ENCODE results near the gene KCNC3. TPM values are rescaled to one million over a fixed set of nuclear protein-coding genes. Genes with fewer than 3 reads are reported as not detected.

The KCNC3 gene
- total and polyA plus RNA-seq, 10 of the 15 experiments (the other 5 are each of a cell fraction or from before 2014, with no cell fraction given): 0.08 to 3.8 (median 0.44) TPM; not detected in 2

DNA sequence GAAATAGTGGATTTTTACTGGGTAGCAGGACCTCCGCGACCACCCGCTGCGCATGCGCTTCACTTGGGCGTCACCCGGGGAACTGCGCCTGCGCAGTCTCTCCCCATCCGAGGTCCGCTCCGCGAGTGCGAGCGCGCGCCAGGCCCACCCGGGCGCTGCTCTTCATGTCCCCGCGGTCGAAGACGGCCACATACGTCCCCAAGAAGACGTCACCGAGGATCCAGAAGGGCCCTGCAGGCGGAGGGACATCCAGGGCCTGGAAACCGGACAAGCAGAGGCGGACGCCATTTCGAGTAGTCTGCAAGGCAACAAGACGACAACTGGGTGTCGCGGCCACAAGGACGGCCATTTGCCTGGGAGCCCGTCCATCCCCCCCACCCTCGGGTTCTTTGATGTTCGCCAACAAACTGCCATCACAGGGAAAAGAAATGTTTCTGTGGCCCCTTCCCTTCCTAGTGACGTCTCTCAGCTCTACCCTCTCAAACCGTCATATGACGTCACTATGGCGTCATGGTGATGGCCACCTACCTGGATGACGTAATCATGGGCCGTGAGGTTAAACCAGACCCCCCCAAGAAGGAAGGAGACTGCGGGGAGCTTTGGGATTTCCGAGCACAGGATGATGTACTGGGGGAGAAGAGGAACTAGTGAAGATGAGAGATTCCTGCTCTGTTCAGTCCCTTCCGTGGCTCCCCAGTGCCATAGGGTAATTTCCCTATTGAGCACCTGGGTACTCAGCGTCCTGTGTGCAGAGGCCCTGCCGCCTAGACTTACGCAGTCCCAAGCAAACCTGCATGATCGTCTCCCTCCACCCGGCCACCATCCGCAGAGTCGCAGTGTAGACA, 29.5 kb upstream of the KCNC3 start (continued):
- TF ChIP-seq, protein P1, sequence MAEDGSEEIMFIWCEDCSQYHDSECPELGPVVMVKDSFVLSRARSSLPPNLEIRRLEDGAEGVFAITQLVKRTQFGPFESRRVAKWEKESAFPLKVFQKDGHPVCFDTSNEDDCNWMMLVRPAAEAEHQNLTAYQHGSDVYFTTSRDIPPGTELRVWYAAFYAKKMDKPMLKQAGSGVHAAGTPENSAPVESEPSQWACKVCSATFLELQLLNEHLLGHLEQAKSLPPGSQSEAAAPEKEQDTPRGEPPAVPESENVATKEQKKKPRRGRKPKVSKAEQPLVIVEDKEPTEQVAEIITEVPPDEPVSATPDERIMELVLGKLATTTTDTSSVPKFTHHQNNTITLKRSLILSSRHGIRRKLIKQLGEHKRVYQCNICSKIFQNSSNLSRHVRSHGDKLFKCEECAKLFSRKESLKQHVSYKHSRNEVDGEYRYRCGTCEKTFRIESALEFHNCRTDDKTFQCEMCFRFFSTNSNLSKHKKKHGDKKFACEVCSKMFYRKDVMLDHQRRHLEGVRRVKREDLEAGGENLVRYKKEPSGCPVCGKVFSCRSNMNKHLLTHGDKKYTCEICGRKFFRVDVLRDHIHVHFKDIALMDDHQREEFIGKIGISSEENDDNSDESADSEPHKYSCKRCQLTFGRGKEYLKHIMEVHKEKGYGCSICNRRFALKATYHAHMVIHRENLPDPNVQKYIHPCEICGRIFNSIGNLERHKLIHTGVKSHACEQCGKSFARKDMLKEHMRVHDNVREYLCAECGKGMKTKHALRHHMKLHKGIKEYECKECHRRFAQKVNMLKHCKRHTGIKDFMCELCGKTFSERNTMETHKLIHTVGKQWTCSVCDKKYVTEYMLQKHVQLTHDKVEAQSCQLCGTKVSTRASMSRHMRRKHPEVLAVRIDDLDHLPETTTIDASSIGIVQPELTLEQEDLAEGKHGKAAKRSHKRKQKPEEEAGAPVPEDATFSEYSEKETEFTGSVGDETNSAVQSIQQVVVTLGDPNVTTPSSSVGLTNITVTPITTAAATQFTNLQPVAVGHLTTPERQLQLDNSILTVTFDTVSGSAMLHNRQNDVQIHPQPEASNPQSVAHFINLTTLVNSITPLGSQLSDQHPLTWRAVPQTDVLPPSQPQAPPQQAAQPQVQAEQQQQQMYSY (CRISPR knock-in tag; IDR thresholded peaks at IDR 0.05): peak; percentile 81; the same call in 1 of the 2 replicates
- TF ChIP-seq RCOR1 (conservative IDR thresholded peaks at IDR 0.05; ENCODE audit: low read depth, low read length): no peak
- peak; percentile 31 for TF ChIP-seq IKZF1 (conservative IDR thresholded peaks at IDR 0.05)
- no peak for TF ChIP-seq SMAD1 (IDR thresholded peaks at IDR 0.05; ENCODE audit: low read depth, partially characterized antibody)
- TF ChIP-seq TAF1 (IDR thresholded peaks at IDR 0.05; ENCODE audit: borderline replicate concordance, low read depth, low read length): no peak
- TF ChIP-seq, protein P2, sequence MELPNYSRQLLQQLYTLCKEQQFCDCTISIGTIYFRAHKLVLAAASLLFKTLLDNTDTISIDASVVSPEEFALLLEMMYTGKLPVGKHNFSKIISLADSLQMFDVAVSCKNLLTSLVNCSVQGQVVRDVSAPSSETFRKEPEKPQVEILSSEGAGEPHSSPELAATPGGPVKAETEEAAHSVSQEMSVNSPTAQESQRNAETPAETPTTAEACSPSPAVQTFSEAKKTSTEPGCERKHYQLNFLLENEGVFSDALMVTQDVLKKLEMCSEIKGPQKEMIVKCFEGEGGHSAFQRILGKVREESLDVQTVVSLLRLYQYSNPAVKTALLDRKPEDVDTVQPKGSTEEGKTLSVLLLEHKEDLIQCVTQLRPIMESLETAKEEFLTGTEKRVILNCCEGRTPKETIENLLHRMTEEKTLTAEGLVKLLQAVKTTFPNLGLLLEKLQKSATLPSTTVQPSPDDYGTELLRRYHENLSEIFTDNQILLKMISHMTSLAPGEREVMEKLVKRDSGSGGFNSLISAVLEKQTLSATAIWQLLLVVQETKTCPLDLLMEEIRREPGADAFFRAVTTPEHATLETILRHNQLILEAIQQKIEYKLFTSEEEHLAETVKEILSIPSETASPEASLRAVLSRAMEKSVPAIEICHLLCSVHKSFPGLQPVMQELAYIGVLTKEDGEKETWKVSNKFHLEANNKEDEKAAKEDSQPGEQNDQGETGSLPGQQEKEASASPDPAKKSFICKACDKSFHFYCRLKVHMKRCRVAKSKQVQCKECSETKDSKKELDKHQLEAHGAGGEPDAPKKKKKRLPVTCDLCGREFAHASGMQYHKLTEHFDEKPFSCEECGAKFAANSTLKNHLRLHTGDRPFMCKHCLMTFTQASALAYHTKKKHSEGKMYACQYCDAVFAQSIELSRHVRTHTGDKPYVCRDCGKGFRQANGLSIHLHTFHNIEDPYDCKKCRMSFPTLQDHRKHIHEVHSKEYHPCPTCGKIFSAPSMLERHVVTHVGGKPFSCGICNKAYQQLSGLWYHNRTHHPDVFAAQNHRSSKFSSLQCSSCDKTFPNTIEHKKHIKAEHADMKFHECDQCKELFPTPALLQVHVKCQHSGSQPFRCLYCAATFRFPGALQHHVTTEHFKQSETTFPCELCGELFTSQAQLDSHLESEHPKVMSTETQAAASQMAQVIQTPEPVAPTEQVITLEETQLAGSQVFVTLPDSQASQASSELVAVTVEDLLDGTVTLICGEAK (IDR thresholded peaks at IDR 0.05; ENCODE audit: borderline replicate concordance): no peak
- no peak for TF ChIP-seq MEF2B (IDR thresholded peaks at IDR 0.05; ENCODE audit: partially characterized antibody, poor library complexity, severe bottlenecking)
- TF ChIP-seq JUNB (IDR thresholded peaks at IDR 0.05): peak; percentile 43; the same call in 1 of the 2 replicates
- TF ChIP-seq ASH2L (IDR thresholded peaks at IDR 0.05; ENCODE audit: borderline replicate concordance, low read depth): no peak
- TF ChIP-seq TCF12 (IDR thresholded peaks at IDR 0.05; ENCODE audit: low read depth, low read length): no peak
- no peak for TF ChIP-seq ETV6 (conservative IDR thresholded peaks at IDR 0.05 in 1 of 2, IDR thresholded peaks at IDR 0.05 in 1 of 2; ENCODE audit: borderline replicate concordance in 1 of 2, low read depth in 1 of 2)
- peak; percentile 41 for TF ChIP-seq RUNX3 (IDR thresholded peaks at IDR 0.05; ENCODE audit: low read length)
- TF ChIP-seq, protein P3, sequence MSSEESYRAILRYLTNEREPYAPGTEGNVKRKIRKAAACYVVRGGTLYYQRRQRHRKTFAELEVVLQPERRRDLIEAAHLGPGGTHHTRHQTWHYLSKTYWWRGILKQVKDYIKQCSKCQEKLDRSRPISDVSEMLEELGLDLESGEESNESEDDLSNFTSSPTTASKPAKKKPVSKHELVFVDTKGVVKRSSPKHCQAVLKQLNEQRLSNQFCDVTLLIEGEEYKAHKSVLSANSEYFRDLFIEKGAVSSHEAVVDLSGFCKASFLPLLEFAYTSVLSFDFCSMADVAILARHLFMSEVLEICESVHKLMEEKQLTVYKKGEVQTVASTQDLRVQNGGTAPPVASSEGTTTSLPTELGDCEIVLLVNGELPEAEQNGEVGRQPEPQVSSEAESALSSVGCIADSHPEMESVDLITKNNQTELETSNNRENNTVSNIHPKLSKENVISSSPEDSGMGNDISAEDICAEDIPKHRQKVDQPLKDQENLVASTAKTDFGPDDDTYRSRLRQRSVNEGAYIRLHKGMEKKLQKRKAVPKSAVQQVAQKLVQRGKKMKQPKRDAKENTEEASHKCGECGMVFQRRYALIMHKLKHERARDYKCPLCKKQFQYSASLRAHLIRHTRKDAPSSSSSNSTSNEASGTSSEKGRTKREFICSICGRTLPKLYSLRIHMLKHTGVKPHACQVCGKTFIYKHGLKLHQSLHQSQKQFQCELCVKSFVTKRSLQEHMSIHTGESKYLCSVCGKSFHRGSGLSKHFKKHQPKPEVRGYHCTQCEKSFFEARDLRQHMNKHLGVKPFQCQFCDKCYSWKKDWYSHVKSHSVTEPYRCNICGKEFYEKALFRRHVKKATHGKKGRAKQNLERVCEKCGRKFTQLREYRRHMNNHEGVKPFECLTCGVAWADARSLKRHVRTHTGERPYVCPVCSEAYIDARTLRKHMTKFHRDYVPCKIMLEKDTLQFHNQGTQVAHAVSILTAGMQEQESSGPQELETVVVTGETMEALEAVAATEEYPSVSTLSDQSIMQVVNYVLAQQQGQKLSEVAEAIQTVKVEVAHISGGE (CRISPR knock-in tag; IDR thresholded peaks at IDR 0.05): no peak
- no peak for TF ChIP-seq RELA (IDR thresholded peaks at IDR 0.05; ENCODE audit: borderline replicate concordance, partially characterized antibody)
- TF ChIP-seq TCF3 (IDR thresholded peaks at IDR 0.05; ENCODE audit: borderline replicate concordance, insufficient read depth, low read depth, low read length): no peak
- TF ChIP-seq NR2C2 (IDR thresholded peaks at IDR 0.05; ENCODE audit: borderline replicate concordance, control insufficient read depth, insufficient read length, low read depth): no peak
